Suppressor macrophage treated with lipopolysaccharide for 4 hours (primary cell): Measurements from ENCODE around the gene RLN1.
A peak's percentile ranks its signal among the peaks of the same experiment; 100 is the strongest.
"Not testable (repeated sequence)": the region's sequence is repeated elsewhere in the genome, so short reads cannot be mapped to it uniquely, and the experiment has no call there.

Source experiments
- DNase-seq: peaks from one replicate; pipeline ENCODE4 v3.0.0-alpha.2; 2020

The RLN1 gene, protein sequence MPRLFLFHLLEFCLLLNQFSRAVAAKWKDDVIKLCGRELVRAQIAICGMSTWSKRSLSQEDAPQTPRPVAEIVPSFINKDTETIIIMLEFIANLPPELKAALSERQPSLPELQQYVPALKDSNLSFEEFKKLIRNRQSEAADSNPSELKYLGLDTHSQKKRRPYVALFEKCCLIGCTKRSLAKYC

DNA sequence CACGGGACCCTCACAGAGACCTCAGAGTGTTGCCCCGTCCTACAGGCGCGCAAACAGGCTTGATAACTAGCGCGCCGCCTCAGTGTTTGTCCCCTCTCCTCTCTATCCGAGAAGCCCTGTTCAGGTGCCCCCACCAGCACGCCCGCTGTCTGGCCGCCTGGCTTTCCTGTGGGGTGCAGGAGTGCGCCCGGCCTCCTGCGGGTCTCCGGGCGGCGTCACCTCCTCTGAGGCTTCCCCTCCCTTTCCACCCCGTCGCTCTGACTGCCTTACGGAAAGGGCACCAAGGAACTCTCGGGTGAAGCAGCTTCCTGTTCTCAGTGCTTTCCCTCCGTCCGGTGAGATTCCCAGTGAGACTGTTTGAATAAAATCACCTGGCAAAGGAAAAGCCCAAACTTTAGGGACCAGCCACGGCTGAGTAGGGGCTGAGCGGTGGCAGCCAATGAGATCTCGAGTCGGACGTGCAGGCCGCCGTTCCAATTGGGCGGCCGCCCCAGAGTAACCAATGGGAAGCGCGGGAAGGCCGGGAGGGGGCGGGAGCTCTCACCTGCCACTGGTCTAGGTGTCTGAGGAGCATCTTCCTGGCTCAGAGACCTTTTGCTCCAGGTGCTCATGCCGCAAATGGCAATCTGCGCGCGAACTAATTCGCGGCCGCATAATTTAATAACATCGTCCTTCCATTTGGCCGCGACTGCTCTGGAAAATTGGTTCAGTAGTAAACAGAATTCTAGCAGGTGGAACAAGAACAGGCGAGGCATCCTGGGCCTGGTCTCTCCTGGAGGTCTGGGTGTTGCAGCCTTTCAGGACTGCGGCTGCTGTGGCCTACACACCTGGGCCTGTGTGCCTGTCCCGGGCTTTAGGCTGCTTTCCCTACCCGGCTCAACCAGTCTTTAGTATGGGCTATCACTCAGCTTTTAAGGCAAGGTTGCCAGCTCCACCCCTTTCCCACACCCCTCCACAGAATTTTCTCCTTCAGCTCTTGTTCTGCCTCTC lies at the start of gene RLN1:
Gene RLN1, minus strand, starts transcription at position 885 of the 990 bp plus-strand sequence. Its CDS starts 130 bp downstream, at position 755.
- not testable (repeated sequence) for DNase-seq

DNA sequence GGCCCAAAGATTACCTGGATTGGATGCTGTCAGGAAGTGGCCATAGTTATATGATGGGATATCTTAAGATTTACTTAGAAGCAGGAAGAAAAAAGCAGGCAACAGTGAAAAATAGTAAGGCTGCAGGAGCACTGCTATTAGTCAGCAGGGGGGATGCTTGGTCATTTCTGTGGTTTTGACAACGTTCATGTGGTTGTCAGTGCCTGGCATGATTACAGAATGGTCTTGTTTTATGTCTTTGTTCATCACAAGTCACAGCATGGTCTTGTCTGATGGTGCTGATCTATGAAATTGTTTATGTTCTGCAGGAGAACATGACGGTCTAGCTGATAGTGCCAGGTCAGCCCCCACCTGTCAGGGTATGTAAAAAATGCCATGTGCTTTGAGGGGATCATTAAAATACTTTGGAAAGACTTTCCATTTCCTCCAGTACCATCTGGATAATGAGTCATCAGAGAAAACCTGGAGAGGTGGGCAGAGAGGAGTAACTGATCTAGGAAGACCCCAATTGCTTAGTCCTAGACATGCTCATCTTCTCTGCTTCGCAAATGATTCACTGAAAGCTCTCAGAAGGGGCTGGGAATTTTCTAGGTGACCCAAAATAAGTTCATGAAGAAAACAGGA lies 49.5 kb upstream of the RLN1 start:
- DNase-seq = peak; percentile 64

DNA sequence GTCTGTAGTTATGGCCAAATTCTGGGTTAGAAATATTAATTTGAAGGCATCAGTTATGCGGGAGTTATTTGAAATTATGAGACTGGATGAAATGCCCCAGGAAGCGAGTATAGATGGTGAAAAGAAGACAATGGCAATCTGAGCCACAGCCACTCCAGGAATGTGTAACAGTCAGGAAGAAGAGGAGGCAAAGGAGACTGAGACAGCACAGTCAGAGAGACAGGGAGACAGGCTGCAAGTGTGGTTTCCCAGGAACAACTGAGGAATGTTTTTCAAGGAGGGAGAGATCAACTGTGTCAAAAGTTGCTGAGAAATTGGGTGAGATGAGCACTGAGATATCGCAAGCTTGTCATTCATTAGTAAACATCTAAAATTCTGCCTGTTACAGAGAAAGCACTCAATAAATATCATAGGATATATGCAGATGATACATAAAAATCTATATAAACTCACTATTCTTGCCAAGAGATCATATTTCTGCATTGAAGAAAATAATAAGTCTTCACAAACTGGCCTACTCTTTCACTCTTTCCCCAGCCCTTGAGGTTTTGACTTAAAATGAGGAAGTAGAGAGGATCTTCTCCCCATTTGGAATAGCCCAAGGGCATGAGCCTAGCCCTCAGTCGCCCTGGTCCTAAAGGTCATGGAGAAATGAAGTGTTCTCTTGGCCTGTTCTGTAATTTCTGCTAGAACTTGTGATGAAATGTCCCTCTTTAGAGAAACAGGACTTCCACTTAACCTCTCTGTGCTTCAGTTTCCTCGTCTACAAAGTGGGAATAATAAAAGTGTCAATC lies 48.5 kb upstream of the RLN1 start:
- DNase-seq = peak; percentile 82

DNA sequence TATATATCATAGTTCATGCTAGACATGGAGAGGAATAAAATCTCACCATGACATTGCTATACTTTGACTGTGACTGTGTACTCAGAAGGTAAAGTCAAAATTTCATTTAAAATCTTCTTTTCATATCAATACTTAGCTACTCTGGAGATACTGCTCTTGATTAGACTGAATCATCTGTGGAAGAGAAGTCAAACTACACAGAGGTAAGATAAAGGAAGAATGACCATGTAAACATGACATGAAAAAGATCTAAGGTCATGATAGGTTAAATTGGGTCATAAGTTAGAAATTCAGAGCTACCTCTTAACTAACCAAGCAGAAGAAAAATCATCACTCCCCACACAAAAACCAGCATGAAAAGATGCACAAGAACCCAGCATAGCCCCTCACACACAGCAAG lies 44.8 kb upstream of the RLN1 start:
- DNase-seq = no peak

DNA sequence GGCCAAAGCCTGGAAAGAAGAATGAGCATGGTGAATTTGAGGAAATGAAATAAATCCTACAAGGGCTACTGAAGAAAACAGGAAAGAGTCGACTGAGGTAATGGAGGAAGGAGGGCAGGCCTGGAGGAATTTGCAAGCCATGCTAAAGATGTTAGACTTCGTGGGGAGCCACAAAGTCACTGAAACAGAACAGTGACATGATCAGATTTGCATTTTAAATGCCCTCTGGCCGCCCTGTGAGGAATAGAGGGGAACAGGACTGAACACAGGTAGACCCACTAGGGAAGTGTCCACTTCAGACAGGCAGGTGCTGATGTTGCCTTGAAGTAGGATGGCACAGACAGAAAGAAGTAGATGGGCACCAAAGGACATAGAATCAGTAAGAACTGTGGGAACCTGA lies 42.8 kb upstream of the RLN1 start:
- DNase-seq = no peak

DNA sequence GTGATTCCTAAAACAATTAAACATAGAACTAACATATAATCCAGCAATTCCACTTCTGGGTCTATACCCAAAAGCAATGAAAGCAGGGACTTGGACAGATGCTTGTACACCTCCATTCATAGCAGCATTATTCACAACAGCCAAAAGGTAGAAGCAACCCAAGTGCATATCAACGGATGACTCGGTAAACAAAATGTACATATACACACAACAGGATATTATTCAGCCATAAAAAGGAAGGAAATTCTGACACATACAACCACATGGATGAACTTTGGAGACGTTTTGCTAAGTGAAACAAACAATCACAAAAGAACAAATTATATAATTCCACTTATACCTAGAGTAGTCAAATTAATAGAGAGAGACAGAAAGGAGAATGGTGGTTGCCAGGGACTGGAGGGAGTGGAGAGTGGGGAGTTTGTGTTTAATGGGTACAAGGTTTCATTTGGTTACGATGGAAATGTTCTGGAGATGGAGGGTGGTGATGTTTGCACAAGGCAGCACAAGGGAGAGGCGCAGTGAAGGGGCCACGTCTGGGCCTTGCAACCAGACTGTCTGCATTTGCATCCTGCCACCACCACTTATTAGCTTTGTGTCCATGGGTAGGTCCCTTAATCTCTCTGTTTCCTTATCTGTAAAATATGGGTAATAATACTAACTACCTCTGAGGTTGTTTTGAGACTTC lies 36.3 kb upstream of the RLN1 start:
- no peak for DNase-seq

DNA sequence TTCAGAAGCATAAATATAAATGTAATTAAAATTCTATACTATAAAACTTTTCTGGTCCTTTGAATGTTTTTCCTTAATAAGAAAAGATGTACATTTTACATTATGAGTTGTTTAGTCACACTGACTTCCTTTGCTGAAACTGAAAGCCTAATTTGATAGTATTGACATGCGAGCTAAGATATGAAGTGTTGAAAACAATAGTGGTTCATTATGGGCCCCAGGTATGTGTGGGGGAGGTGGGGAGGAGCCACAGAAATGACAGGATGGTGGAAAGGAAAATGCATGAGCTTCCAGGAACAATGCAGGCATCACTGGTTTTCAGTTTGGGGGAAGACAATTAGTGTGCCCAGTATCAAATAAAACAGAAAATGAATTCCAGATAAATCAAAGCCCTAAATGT lies 35.4 kb upstream of the RLN1 start:
- no peak for DNase-seq

DNA sequence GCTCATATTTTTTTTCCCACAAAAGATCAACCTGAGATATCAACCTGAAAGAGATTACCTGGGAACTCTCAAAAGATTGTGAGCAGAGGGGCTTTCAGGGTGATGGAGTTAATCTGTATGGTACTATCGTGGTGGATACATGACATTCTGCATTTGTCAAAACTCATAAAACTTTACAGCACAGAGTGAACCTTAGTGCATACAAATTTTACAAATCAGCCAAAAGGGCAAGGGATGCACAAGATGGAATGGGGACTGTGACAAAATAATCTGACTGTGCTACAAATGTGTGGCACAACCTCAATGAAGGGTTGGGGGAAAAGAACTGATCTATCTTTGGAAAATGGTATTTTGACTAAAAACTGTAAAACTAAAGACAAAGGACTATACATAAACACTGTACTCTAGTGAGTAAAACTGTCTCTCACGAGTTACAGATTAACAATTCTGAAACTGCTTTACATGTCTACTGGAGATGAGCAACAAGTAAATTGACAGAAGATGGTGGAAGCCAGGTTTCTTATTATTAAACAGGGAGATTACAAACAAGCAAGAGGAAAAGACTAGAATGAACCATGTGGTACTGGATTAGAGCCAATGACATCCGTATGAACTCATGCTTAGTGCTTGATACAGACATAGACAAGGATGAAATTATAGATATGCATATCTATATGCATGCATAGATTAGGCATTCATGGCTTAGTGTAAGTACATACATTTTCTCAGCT lies 24.8 kb upstream of the RLN1 start:
- no peak for DNase-seq

DNA sequence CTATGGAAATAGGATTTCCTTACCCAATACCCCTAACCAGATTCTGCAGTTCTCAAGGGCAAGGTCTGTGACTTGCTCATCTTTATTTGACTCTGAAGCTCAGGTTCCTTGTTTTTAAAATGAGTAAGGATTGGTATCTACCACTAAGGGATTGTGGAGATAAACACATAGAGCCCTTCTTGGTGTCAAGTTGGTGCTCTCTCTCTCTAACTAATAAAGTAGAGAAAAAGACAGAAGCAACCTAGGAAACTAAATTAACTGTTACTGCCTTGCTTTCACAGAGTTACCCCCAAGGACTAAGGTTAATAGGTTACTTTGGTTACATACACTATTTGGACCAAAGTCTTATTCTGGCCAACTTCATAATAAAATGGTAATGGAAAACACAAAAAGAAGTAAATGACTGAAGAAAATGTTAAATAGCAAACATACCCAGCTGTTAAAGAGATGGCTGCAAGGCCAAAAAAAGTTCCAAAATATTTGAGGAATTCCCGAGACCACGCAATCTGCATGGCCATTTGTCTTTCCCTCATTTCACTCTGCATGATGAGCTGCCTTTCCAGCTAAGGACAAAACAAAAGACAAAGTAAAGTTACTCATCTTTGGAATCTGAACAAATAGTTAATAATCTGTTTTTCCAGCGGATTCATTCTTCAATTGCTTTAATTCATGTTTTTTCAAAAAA lies 21.8 kb upstream of the RLN1 start:
- DNase-seq = no peak

DNA sequence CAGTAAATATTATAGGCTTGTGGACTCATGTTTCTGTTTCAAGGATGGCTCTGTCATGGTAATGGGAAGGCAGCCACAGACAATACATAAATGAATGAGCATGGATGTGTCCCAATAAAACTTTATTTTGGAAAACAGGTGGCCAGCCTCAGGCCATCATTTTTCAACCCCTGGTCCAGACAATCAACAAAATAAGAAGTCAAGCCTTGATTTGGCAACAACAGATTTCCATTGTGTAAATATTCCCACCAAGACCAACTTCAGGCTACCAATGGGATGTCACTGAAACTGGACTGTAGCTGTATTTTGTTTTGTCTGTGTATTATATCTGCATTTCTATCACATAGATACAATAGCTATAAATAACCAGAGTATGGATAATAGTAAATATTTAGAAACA lies 20.7 kb upstream of the RLN1 start:
- no peak for DNase-seq

DNA sequence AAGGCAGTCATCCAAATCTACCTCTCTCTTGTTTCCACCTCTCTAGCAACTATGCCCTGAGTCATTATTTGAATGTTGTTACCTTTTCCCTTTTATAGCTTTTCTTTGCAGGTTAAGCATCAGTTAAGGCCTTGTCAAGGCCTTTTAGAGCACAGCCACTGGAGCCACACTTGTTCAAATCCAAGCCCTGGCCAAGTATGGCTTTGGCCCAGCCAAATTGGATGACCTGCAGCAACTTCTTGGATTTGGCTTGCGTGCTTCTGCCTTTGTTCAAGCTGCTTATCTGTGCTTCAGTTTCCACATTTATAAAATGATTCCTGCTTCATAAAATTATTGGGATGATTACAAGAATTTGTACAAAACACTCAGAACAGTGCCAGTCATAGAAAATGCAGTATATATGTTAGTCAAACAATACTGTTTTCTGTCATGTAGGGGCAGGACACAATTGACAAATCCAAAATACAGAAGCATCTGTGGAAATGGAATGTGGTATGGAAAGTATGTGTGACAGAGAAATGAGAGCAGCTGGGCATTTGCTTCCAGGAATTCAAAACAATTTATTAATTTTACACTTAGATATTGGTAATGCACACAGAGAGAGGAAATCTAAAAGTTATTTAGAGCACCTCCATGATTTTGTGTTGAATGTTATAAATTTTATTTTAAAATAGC lies 17.9 kb upstream of the RLN1 start:
- no peak for DNase-seq

DNA sequence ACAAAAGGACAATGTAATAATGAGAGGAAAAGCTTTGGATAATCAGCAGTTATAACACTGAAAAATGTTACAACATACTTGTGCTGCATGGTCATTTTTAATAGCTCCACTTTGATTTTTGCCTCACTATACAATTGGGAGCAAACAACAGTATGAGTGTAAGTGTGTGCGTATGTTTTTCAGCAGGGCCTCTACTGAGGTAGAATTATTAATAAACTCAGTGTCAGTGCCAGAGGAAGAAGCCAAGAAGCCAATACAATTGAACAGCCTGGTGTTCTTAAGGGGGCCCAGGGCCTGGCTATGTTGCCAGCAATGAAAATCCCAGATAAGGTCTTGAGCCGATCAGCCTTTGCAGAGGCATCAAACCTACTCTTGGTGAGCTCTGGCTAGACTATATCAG lies 16.1 kb upstream of the RLN1 start:
- no peak for DNase-seq

DNA sequence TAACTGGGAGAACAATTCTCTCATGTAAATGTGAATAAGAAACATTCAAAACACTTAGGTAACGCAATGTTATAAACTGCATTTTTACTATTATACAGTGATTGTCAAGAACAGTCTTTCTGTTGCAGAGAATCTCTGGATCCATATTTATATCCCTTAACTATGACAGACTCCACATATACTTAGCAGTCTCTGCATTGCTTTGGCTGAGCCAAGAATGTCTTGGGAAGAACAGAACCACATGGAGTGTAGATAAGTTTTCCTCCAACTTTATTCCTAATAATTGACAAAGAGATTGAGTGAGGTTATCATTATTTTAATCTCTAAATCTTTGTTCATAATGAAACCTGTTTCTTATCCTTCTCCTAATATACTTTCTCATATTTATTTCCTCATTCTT lies 15.6 kb upstream of the RLN1 start:
- DNase-seq = no peak

DNA sequence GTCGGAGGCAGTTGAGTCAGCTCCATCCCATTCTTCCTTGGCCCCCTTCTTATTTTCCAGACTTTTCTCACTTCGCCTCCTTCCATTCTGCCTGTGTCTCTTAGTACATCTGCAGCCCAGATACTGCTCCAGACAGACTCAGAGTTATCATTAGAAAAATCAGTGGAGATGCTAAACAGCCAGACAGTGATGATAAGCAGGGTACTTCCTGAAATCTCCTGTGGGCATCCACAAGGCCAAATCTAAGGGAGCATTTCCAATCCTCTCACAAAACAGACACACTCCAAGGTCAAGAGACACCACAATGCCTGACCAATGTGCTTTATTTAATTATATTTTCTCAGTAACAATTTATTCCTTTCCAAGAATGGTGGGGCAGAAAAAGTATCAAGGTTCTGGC lies 14.5 kb upstream of the RLN1 start:
- no peak for DNase-seq

DNA sequence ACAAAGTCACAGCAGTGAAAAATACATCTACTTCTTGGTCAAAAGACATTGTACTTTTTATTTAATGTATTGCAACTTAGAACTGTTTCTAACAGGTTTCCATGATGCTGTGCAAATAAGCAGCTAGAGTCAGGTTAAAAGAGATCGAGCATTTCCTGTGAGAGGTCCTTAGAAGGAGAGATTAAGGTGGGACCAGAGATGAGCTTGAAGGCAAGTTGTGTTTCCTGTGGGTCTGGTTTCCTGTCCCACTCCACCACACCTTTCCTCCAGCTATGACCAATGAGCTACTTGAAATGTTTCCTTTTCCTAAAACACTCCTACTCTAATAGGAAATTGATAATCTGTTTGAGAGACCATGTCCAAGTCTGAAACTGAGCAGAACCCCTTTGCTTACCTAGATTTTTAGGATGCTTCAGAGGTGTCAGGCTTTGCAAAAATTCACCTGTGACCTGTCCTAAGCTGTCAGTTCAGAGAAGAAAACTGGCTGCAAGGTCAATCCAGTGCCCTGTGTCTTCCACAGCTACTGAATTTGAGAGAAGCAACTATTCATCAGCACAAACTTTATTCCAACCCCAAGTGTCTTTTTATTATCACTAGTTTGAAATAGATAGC lies 13.1 kb upstream of the RLN1 start:
- no peak for DNase-seq

DNA sequence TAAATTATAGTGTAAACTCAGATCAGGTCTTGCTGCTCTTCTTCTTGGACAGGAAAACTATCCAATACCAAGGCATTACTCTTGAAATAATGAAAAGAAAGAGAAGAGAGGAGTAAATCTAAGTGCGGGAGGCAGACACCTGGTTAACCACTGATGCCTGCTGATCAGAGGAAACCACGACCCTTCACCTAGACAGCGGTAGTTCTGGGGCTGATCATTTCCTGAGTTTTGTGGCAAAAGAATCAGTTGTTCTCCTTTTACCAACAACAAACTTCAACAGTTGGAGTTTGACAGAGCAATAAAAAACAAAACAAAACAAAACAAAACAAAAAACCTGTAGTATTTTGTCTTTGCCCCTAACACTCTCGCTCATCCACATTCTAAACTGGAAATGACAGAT lies 3.0 kb downstream of the RLN1 start:
- no peak for DNase-seq

DNA sequence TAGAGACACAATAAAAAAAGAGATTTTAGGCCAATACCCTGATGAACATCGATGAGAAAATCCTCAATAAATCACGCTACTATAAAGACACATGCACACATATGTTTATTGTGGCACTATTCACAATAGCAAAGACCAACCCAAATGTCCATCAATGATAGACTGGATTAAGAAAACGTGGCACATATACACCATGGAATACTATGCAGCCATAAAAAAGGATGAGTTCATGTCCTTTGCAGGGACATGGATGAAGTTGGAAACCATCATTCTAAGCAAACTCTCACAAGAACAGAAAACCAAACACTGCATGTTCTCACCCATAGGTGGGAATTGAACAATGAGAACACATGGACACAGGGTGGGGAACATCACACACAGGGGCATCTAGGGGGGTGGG lies 8.4 kb downstream of the RLN1 start:
- DNase-seq = not testable (repeated sequence)

DNA sequence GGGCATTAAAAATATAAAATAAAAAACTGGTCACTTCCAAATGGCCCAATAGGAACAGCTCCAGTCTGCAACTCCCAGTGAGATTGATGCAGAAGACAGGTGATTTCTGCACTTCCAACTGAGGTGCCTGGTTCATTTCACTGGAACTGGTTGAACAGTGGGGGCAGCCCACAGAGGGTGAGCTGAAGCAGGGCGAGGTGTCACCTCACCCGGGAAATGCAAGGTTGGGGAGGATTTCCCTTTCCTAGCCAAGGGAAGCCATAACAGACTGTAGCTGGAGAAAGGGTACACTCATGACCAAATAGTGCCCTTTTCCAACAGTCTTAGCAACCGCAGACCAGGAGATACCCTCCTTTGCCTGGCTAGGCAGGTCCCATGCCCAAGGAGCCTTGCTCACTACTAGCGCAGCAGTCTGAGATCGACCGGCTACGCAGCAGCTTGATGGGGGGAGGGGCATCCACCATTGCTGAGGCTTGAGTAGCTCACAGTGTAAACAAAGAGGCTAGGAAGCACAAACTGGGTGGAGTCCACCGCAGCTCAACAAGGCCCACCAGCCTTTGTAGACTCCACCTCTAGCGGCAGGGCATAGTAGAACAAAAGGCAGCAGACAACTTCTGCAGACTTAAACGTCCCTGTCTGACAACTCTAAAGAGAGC lies 12.7 kb downstream of the RLN1 start:
- no peak for DNase-seq

DNA sequence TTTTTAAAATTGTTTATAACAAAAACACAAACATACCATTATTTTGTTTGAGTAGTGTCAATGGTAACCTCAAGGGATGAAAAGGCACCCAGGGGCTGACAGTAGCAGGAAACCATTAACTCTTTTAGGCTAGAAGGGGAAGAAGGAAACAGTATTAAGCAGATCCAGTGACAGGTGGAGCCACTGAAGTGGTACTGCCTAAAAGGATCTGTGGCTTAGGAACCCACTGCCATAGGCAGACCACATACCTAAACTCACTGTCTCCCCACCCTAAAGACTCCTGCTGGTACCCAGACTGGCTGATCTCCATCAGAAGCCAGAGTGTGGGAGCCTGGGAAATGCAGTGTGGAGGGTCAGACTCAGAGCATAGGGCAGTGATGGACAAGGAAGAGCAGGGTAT lies 13.5 kb downstream of the RLN1 start:
- no peak for DNase-seq
